Mesenchymal stem cell (in vitro differentiated cells and primary cell): ENCODE measurements around the gene URAD.

Experiments
- DNase-seq: peaks from one replicate; pipeline ENCODE4 v3.0.0-alpha.2; 2013
- H2AFZ ChIP-seq: one replicate; pipeline ENCODE4 v1.6.1; 2013; ENCODE audit warnings: low read depth, mild to moderate bottlenecking, control low read depth, inconsistent platforms, low read length, moderate library complexity
- H2AK5ac ChIP-seq: 2 replicates; pipeline ENCODE4 v1.6.1; 2013; ENCODE audit warnings: low read length, moderate library complexity, mild to moderate bottlenecking, inconsistent platforms; ENCODE audit not compliant: severe bottlenecking
- H2BK120ac ChIP-seq: one replicate; pipeline ENCODE4 v1.6.1; 2013; ENCODE audit warnings: low read depth, mild to moderate bottlenecking, inconsistent platforms, low read length, moderate library complexity
- H2BK12ac ChIP-seq, 2 experiments: one replicate each; pipeline ENCODE4 v1.6.1; 2013; ENCODE audit warnings: inconsistent platforms in 2 of 2, low read length in 2 of 2, mild to moderate bottlenecking in 2 of 2, moderate library complexity in 2 of 2, control low read depth in 1 of 2
- H2BK15ac ChIP-seq: one replicate; pipeline ENCODE4 v1.6.1; 2013; ENCODE audit warnings: mild to moderate bottlenecking, low read depth, inconsistent platforms; ENCODE audit not compliant: poor library complexity, severe bottlenecking
- H2BK5ac ChIP-seq: 2 replicates; pipeline ENCODE4 v1.6.1; 2013; ENCODE audit warnings: low read depth, mild to moderate bottlenecking, low read length, control low read depth, inconsistent platforms; ENCODE audit not compliant: poor library complexity, severe bottlenecking
- H3K14ac ChIP-seq, 2 experiments: one replicate each; pipeline ENCODE4 v1.6.1; 2013; ENCODE audit warnings: inconsistent platforms in 2 of 2, low read length in 2 of 2, control low read depth in 1 of 2, mild to moderate bottlenecking in 1 of 2, moderate library complexity in 1 of 2
- H3K18ac ChIP-seq, 2 experiments: one replicate each; pipeline ENCODE4 v1.6.1; 2013; ENCODE audit warnings: inconsistent platforms in 2 of 2, low read length in 2 of 2, control low read depth in 1 of 2, low read depth in 1 of 2, mild to moderate bottlenecking in 1 of 2
- H3K23ac ChIP-seq, 2 experiments: one replicate each; pipeline ENCODE4 v1.6.1; 2013; ENCODE audit warnings: inconsistent platforms in 2 of 2, low read length in 2 of 2, mild to moderate bottlenecking in 2 of 2, moderate library complexity in 2 of 2, control low read depth in 1 of 2
- H3K27ac ChIP-seq: 2 replicates; pipeline ENCODE4 v1.5.1; 2013; ENCODE audit warnings: mild to moderate bottlenecking, moderate library complexity, low read length, control low read depth, inconsistent platforms; ENCODE audit not compliant: poor library complexity, severe bottlenecking
- H3K27me3 ChIP-seq, 2 experiments: 2 replicates each; pipeline versions ENCODE4 v1.6.1 to v1.7.0; 2013; ENCODE audit warnings: low read length in 2 of 2, mild to moderate bottlenecking in 2 of 2, moderate library complexity in 2 of 2, control low read depth in 1 of 2, inconsistent platforms in 1 of 2; ENCODE audit not compliant: control insufficient read depth in 1 of 2, insufficient read depth in 1 of 2
- H3K36me3 ChIP-seq, 2 experiments: 2 replicates each; pipeline versions ENCODE4 v1.6.1 to v1.7.0; 2013; ENCODE audit warnings: low read length in 2 of 2, control low read depth in 1 of 2, inconsistent platforms in 1 of 2, low read depth in 1 of 2, mild to moderate bottlenecking in 1 of 2; ENCODE audit not compliant: insufficient read depth in 2 of 2, control insufficient read depth in 1 of 2
- H3K4ac ChIP-seq, 2 experiments: one replicate each; pipeline ENCODE4 v1.6.1; 2013; ENCODE audit warnings: inconsistent platforms in 2 of 2, low read length in 2 of 2, mild to moderate bottlenecking in 2 of 2, moderate library complexity in 2 of 2, control low read depth in 1 of 2, low read depth in 1 of 2
- H3K4me1 ChIP-seq: 2 replicates; pipeline ENCODE4 v1.6.1; 2013; ENCODE audit warnings: low read depth, low read length, control low read depth; ENCODE audit not compliant: control insufficient read depth, insufficient read depth
- H3K4me2 ChIP-seq: 2 replicates; pipeline ENCODE4 v1.6.1; 2013; ENCODE audit warnings: low read length, mild to moderate bottlenecking, inconsistent platforms; ENCODE audit not compliant: poor library complexity, severe bottlenecking
- H3K4me3 ChIP-seq, 2 experiments: 2 replicates each; pipeline versions ENCODE4 v1.5.1 to v1.7.0; 2013; ENCODE audit warnings: low read length in 2 of 2, mild to moderate bottlenecking in 2 of 2, control low read depth in 1 of 2, low read depth in 1 of 2; ENCODE audit not compliant: insufficient read depth in 1 of 2
- H3K79me1 ChIP-seq: replicated peaks from 2 replicates; pipeline ENCODE4 v1.6.1; 2013; ENCODE audit warnings: mild to moderate bottlenecking, control low read depth, low read length, inconsistent platforms; ENCODE audit not compliant: poor library complexity, severe bottlenecking
- H3K9ac ChIP-seq: 2 replicates; pipeline ENCODE4 v1.7.0; 2013; ENCODE audit warnings: mild to moderate bottlenecking, low read length, moderate library complexity
- H3K9me3 ChIP-seq: 2 replicates; pipeline ENCODE4 v1.7.0; 2013; ENCODE audit warnings: mild to moderate bottlenecking, low read length; ENCODE audit not compliant: control insufficient read depth
- H4K8ac ChIP-seq: one replicate; pipeline ENCODE4 v1.6.1; 2013; ENCODE audit warnings: inconsistent platforms, mild to moderate bottlenecking, low read length, moderate library complexity
- H4K91ac ChIP-seq: one replicate; pipeline ENCODE4 v1.6.1; 2013; ENCODE audit warnings: mild to moderate bottlenecking, low read length, inconsistent platforms
- WGBS: methylation state at CpG from one replicate; pipeline ENCODE4 v1.1.7; 2013; ENCODE audit warnings: mixed read lengths; 5-methylcytosine and 5-hydroxymethylcytosine counted together

URAD gene

GRCh38 chr13:27933580-27934328 is 54.7 kb downstream of the URAD start:
- H4K8ac ChIP-seq = no peak overlapping the region
- H2BK120ac ChIP-seq = no peak overlapping the region

GRCh38 chr13:27933118-27933517 is 55.4 kb downstream of the URAD start:
- H3K9ac ChIP-seq = no peak overlapping the region
- H3K9me3 ChIP-seq = peaks cover 7% of the 10 kb centered on the region
- H3K4me3 ChIP-seq = no peak overlapping the region
- no peak overlapping the region for H2AFZ ChIP-seq
- no peak overlapping the region for H3K14ac ChIP-seq
- no peak overlapping the region for H3K4ac ChIP-seq
- H2BK120ac ChIP-seq = no peak overlapping the region
- H4K91ac ChIP-seq = no peak overlapping the region
- DNase-seq = no peak
- H3K27ac ChIP-seq = no peak overlapping the region
- H2BK12ac ChIP-seq = no peak overlapping the region
- no peaks in the 10 kb centered on the region for H3K36me3 ChIP-seq
- peaks cover 36% of the 10 kb centered on the region in 2 experiments for H3K27me3 ChIP-seq
- H2AK5ac ChIP-seq = no peak overlapping the region
- H3K18ac ChIP-seq = no peak overlapping the region
- H4K8ac ChIP-seq = no peak overlapping the region
- no peak overlapping the region for H3K4me2 ChIP-seq
- H2BK15ac ChIP-seq = no peak overlapping the region
- no peaks in the 10 kb centered on the region for H3K79me1 ChIP-seq
- no peak overlapping the region for H3K23ac ChIP-seq
- WGBS = 100% methylated on average over 1 of the region's 1 CpG
- H2BK5ac ChIP-seq = no peak overlapping the region
- no peaks in the 10 kb centered on the region for H3K4me1 ChIP-seq

More at GRCh38 chr13:27933580-27934328, 54.7 kb downstream of the URAD start:
- Histone ChIP-seq H3K4me1 (no peaks in the 10 kb centered on the region), H3K4me3 (no peak overlapping the region), H3K36me3 (no peaks in the 10 kb centered on the region), H3K4ac (no peak overlapping the region), H2AFZ (no peak overlapping the region), H3K27ac (no peak overlapping the region), H3K14ac (no peak overlapping the region), H2BK12ac (no peak overlapping the region), H2BK15ac (no peak overlapping the region), H3K9ac (no peak overlapping the region), H4K91ac (no peak overlapping the region), H3K23ac (no peak overlapping the region), H3K18ac (no peak overlapping the region), H3K4me2 (no peak overlapping the region), H2AK5ac (no peak overlapping the region), H2BK5ac (no peak overlapping the region), H3K9me3 (peaks cover 7% of the 10 kb centered on the region), H3K79me1 (no peaks in the 10 kb centered on the region), H3K27me3 (peaks cover 30% of the 10 kb centered on the region in 2 experiments)
- DNase-seq = no peak
- no CpG with 5 or more reads among the region's 2 CpGs for WGBS

- H2BK120ac ChIP-seq = no peak overlapping the region
- H3K18ac ChIP-seq = no peak overlapping the region
- H2AFZ ChIP-seq = no peak overlapping the region
- no peak overlapping the region for H3K4me2 ChIP-seq
- no peak overlapping the region for H2BK5ac ChIP-seq
- no peak for DNase-seq
- no peak overlapping the region for H2AK5ac ChIP-seq
- H3K79me1 ChIP-seq = no peaks in the 10 kb centered on the region
- H2BK15ac ChIP-seq = no peak overlapping the region
- no peak overlapping the region for H3K9ac ChIP-seq
- no peak overlapping the region for H3K27ac ChIP-seq
- H3K4me1 ChIP-seq = no peaks in the 10 kb centered on the region
- H3K4ac ChIP-seq = no peak overlapping the region
- H2BK12ac ChIP-seq = no peak overlapping the region
- peaks cover 13% of the 10 kb centered on the region for H3K9me3 ChIP-seq
- H3K36me3 ChIP-seq = no peaks in the 10 kb centered on the region
- no peak overlapping the region for H3K4me3 ChIP-seq
- H4K8ac ChIP-seq = no peak overlapping the region
- H4K91ac ChIP-seq = no peak overlapping the region
- H3K27me3 ChIP-seq = peaks cover 69% of the 10 kb centered on the region in 2 experiments
- H3K23ac ChIP-seq = no peak overlapping the region
- no peak overlapping the region for H3K14ac ChIP-seq
These were observed 58.6 kb downstream of the URAD start for GRCh38 chr13:27929868-27930267.

DNA sequence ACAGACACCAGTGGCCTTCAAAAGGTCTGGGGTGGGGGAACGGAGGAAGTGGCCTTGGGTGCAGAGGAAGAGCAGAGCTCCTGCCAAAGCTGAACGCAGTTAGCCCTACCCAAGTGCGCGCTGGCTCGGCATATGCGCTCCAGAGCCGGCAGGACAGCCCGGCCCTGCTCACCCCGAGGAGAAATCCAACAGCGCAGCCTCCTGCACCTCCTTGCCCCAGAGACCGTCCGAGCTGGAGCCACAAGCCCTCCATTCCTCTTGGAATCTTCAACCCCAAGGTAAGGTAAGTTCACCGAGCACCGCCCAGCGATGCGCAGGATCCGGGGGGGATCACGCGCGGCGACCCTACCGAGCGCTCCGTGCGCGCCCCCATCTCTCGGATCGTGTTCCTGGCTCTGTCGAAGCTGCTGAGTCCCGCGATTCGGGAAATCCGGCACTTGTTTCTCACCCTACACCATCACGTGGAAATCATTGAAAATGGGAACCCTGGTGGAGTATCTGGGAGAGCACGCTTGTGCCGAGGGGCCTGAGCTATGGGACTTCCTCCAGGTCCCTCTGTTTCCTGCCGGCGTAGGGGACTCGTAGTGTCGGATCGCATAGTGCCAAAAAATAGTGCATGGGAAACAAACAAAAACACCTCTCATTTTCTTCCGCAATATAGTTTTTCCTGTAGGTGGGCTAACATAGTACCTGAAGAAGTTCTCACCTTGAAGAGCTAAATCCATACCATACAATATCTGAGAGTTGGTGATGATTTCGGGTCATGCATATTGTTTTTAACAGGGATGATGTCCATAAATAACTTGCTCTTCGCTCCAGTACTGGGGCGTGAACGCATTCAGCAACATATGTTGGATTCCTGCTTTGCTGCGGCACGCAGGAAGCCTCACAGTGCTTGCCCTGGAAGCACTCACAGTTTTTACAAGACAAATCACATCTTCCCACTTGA is 59.4 kb downstream of the URAD start:
- Histone ChIP-seq H2BK5ac (no peak overlapping the region), H2BK12ac (no peak overlapping the region), H3K79me1 (no peaks in the 10 kb centered on the region), H2BK120ac (no peak overlapping the region), H3K14ac (no peak overlapping the region), H2AK5ac (no peak overlapping the region), H3K23ac (peak overlapping the region in 1 of 2 experiments; percentile 42), H3K27ac (no peak overlapping the region), H3K4me2 (no peak overlapping the region), H4K8ac (no peak overlapping the region), H2BK15ac (no peak overlapping the region), H3K9me3 (peaks cover 13% of the 10 kb centered on the region), H3K27me3 (peaks cover 77% of the 10 kb centered on the region in 2 experiments), H3K4ac (no peak overlapping the region), H3K9ac (no peak overlapping the region), H3K36me3 (no peaks in the 10 kb centered on the region), H2AFZ (no peak overlapping the region), H4K91ac (no peak overlapping the region), H3K4me3 (no peak overlapping the region), H3K4me1 (peaks cover under 1% of the 10 kb centered on the region), H3K18ac (no peak overlapping the region)
- WGBS = 26% methylated on average over 34 of the region's 48 CpGs
- no peak for DNase-seq
